Measurements from ENCODE around the gene YES1.
"Not testable (repeated sequence)": the region's sequence is repeated elsewhere in the genome, so short reads cannot be mapped to it uniquely, and the experiment has no call there.

YES1 gene

DNA sequence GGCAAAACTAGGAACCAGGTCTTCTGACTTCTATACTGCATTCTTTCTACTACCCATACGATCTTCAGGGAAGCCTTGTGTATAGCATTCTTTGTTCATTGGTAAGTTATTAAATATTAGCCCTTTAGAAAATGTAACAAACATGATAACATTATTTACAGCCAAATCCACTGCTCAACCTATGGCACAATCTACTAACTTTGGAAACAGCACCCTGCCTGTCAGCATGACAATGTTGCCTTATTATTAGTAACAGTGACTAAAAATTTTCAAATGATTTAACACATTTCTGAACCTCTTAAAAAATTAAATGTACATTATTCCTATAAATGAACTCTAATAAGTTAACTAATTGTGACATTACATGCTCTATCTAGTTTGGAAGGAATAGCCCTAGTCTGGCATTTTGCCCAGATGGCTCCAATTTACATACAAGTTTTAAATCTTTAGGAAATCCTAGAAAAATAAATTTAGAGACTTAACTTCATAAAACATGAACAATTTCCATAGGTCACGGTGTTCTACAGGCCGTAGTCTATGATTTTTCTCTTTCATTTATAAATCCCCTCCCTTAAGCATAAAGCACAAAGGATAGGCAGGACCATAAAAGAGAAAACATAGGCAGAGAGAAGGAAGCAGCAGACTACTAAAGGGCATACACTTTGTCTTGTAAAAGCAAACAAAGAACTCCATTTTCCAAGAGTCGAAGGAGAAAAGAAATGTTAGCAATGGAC, 33.7 kb downstream of the YES1 start:
- no peak for DNase-seq

DNA sequence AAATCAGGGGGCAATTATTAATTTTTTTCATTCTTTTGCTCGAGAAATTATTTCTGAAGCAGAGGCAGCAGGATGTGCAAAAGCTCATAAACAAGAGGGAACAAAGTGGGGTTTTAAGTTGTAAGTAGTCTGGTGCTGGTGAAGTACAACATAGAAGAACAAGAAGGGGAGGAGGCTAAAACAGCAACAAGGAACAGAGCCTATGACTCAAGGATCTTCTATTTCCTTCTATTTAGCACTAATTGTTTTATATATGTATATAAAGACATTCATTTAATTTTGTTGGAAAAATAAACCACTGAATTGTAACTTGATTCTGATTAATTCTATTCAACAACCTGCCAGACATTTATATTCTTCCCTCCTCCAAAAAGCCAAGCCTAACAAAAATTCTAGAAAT, 35.0 kb downstream of the YES1 start:
- no peak for DNase-seq

DNA sequence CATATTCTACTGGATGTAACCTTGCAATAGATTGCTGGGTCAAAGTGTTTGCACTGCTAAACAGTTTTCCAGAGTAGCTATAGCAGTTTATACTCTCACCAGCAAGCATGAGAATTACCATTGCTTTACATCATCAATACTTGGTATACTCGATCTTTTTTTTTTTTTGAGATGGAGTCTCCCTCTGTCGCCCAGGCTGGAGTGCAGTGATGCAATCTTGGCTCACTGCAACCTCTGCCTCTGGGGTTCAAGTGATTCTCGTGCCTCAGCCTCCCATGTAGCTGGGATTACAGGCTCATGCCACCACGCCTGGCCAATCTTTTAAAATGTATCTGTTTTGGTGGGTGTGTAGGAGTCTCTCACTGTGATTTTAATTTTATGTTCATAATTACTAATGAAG, 36.0 kb downstream of the YES1 start:
- DNase-seq: not testable (repeated sequence)

DNA sequence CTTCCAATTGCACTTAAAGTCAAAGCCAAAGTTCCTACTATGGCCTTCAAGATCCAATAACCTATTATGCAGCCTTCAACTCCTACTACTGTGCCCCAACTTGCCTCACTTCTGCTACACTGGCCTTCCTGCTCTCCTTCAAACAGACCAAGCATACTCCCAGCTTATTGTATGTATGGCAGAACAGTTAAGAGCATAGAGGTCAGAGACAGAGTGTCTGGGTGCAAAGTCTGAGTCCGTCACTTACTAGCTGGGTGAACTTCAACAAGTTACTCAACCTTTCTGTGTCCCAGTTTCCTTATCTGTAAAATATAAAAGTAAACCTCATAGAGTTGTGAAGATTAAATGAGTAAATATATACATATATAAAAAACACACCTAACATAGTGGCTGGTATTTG, 37.2 kb downstream of the YES1 start:
- DNase-seq: no peak

DNA sequence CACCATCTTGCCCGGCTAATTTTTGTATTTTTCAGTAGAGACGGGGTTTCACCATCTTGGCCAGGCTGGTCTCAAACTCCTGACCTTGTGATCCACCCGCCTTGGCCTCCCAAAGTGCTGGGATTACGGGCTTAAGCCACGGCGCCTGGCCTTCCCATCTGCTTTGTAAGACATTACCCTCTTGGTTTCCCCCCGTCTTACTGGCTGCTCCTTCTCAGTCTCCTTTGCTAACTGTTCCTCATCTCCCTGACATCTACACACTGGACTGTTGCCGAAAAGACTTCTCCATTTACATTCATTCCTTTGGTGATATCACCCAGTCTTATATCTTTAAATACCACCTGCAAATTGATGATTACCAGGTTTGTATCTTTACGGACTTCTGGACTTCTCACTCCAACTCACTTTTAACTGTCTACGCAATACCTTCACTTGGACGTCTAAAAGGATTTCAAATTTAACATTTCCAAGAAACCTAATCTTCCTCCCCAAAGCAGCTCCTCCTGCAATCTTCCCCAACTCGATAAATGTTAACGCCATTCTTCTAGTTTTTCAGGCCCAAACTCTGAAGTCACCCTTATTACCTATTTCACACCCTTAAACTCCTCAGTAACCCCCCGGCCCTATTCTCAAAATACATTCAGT, 37.9 kb downstream of the YES1 start:
- no peak for DNase-seq

DNA sequence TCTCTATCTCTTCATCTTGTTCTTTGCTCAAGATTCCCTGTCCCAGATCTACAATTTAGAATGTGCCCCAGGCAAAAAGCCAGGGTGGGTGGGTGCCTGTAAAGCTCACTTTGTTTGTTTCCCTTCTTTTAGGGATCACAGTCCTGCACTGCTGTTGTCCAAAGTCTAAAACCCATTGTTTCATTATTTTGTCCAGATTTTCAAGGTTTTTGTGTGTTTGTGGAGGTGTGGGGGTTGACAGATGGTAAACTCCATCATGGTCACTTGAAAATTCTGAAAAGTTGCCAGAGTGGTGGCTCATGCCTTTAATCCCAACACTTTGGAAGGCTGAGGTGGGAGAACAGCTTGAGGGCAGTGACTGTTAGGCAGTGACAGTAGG, 41.5 kb downstream of the YES1 start:
- no peak for DNase-seq

DNA sequence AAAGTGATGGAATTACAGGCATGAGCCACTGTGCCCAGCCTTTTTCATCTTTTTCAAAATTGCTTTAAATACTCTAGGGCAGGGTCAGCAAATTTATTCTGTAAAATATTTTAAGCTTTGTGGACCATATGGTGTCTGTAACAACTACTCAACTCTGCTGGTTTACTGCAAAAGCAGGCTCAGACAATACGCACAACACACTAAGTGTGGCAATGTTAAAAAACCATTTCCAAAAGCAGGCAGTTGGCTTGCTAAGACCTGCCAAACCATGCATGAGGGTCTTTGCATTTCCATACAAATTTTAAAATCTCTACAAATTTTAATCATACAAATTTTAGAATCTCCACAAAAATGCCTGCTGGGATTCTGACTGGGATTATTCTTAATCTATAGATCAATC, 44.1 kb downstream of the YES1 start:
- DNase-seq: no peak

DNA sequence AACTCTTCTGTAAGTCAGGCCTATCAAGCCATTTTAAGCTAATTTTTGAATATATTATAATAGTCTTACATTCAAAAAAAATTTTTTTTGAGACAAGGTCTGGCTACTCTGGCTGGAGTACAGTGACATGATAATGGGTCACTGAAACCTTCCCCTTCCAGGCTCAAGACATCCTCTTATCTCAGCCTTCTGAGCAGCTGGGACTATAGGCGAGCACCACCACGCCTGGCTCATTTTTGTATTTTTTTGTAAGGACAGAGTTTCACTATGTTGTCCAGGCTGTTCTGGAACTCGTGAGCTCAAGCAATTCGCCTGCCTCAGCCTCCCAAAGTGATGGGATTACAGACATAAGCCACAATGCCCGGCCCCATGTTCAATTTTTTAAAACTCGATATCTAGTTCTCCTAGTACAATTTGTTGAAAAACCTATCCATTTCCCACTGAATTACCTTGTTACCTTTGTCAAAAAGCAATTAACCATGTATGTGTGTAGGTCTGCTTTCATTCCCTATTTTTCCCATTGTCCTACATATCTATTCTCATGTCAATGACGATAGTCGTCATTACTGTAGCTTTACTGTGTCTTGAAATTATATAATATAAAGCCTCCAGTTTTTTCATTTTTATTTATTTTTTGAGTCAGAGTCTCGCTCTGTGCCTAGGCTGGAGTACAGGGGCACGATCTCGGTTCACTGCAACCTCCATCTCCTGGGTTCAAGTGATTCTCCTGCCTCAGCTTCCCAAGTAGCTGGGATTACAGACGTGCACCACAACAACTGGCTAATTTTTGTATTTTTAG, 44.8 kb downstream of the YES1 start:
- DNase-seq: no peak

DNA sequence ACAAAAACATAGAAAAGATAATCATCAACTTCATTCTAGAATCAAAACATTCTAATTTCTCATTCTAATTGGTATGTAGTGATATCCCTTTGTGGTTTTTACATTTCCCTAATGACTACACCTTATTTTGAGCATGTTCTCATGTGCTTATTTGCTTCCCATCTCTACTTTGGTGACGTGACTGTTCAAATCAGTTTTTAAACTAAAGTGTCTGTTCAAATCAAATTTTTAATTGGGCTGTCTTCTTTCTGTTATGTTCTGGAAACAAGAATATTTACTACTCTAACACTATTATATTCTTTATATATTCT, 45.5 kb downstream of the YES1 start:
- no peak for DNase-seq

DNA sequence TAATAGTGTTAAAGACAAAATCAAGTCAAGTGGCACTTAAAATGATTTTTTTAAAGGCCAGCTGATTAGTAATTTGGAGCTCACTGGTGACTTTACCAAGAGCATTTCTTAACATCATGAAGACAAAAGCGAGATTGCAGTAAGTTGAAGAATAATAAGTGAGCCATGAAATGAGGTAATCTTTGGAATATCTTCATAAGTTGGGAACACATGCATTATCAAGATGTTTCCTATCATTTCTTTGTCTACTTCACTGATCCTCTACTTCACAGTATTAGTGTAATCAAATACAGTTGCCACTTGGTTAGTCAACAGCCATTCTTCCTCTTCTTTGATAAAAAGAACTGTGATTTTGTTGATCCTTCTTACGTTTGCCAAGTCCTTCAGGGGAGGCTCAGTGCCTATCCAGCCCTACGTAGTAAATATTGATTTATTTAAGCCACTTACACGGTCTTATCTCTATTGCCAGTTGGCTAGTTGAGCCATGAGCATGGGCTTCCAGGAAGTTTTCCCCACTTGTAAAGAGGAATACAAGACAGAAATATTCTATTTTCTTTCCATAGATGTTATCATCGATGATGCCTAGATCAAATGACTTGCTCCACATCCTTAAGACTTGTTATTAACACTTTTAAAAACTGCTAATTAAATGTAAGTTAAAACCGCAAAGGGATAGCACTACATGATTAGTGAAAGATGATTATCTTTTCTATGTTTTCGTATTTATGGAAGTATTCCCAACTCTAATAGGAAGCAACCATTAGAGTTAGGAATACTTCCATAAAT, 46.1 kb downstream of the YES1 start:
- no peak for DNase-seq

DNA sequence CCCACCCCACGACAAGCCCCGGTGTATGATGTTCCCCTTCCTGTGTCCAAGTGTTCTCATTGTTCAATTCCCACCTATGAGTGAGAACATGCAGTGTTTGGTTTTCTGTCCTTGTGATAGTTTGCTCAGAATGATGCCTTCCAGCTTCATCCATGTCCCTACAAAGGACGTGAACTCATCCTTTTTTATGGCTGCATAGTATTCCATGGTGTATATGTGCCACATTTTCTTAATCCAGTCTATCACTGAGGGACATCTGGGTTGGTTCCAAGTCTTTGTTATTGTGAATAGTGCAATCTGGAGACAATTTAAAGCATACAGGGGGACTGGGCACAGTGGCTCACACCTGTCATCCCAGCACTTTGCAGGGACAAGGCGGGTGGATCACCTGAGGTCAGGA, 52.2 kb downstream of the YES1 start:
- DNase-seq: not testable (repeated sequence)

DNA sequence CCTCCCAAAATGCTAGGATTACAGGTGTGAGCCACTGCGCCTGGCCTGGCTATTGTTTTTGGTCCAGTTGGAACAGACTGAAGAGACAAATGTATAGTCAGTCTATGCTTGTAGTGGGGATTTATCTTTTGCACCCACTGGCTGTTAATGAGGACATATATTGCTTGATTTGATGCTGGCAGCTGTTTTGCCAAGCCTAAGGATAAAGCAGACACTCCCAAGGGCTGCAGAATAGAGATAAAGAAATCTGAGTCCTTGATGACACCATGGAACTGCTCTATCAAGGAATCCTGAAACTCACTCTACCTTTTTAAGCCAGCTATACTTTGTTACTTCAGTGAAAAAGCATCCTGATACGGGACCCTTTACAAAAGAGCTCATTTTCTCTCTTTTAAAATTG, 56.5 kb downstream of the YES1 start:
- DNase-seq: no peak

DNA sequence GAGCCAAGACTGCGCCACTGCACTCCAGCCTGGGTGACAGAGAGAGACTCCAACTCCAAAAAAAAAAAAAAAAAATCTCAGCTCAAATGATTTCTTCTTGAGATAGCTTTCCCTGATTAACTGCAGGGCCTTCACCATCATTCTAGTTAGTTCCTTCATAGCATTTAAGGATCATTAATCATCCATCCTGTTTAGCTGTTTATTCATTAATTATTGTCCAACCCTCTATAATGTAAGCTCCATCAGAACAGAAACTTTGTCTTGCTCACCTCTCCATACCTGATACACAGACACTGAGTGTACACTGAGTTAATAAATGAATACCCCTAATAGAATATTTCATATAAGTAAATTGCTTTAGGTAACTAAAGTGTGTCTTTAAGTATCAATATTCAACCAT, 57.4 kb downstream of the YES1 start:
- DNase-seq: no peak

DNA sequence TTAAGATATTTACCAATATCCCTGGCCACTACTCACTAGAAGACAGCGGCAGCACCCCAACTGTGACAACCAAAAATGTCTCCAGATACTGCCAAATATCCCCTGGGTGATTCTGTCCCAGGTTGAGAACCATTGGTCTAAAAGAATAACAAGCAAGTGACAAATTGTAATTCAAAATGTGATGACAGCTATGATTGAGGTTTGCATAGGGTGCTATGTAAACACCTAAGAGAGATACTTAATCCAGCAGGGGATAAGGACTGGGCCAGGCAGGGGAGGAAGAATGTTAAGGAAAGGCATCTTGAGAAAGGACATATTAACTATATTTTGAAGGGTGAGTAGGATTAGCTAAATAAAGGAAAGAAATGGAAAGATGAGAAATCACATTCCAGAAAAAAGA, 61.6 kb downstream of the YES1 start:
- DNase-seq: no peak

DNA sequence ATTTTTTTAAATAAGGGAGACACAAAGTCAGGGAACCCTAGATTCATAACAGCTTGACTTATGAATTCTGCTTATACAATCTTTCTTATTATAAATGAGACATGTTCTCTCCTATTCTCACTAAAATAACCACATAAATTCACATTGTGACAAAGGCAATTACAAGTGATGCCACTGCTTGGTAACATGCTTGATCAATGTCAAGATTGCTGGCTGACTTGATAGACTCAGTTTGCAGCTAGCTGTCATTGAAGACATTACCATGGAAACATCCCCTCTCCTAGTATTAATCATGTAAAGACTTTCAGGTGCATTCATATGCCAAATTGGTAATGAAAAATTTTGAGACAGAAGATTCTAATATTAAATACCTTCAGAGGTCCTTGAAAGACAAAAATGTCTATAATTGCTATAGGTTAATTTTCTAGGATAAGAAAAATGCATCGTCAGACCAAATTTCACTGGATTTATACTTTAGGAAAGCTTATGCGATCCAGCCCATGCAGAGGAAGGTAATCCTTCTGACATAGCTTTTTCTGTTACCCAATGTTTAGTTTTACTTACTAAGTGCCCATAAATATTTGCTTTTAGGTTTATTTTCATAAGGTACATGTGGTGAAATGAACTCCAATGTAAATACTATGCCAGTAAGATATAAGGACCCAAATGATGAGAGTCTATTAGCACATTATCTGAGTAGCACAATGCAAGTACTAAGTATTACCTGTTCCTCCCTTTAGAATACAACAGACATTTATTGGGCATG, 67.0 kb downstream of the YES1 start:
- DNase-seq: no peak

DNA sequence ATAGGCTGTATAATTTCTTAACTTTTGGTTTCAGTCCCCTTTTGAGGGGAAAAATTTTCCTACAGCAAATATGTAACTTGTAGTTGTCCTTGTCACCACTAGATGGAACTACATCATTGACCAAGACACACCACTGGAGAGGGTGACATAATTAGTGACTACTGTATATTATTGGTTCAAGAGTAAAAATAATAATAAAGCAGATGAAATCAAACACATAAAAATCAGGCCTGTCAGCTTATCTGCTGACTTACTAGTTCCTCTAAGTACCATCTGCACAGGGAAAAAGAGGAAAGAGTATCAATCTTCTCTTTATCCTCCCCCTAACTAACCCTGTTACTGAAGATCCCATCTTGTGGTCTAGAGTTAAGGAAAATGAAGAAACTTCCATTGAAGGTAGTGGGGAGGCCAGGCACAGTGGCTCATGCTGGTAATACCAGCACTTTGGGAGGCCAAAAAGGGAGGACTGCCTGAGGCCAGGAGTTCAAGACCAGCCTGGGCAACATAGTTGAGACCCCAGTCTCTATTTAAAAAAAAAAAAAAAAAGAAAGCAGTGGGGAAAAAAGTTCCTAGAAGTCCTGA, 70.0 kb downstream of the YES1 start:
- DNase-seq: no peak

DNA sequence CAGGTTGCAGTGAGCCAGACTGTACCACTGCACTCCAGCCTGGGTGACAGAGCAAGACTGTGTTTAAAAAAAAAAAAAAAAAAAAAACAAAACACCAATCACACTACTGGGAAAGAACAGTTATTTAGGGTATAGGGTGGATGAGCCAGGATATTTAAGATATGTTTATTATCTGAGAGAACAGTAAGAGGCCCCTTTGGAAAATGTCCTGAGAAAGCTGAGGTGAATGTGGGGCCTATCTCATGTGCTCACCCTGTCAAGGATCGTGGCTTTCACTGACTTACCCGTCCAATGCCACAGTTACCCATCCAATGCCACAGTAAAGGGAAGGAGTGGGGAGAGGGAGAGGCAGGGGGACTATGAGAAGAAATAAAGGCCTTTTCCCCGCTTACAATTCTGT, 79.7 kb downstream of the YES1 start:
- DNase-seq: no peak

DNA sequence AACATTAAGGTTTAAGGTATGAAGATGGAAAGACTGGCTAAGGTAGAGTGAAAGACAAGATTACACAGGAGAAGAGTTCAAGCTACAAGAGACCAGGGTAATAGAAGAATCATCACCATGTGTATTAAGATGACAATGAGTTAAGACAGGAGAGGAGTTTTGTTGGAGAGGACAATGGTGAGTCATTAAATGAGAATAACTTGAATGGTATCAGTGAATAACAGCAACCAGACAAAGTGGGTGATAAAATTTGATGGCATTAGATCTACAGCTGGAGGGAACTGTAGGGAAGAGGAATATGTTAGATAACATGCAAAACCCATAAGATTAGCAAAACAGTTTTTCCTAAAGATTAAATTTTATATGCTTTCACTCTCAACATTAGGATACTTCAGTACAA, 80.9 kb downstream of the YES1 start:
- DNase-seq: no peak

DNA sequence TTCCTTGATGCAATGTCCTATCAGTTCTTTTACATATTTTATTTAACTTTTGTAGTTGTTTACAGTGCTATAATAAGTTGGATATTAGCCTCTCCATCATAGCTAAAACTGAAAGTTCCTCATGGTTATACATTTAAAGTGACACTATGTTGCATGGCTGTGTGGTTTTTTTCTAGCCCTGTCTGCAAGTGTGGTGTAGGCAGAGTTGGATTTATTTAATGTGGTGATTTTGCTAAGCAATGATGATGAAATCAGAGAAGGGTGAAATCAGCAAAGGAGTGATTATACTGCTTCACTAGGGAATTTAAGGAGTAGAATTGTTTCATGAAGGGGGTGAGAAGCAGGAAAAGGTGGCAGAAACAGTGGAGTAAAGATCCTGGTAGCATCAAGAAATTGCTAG, 81.3 kb downstream of the YES1 start:
- no peak for DNase-seq

DNA sequence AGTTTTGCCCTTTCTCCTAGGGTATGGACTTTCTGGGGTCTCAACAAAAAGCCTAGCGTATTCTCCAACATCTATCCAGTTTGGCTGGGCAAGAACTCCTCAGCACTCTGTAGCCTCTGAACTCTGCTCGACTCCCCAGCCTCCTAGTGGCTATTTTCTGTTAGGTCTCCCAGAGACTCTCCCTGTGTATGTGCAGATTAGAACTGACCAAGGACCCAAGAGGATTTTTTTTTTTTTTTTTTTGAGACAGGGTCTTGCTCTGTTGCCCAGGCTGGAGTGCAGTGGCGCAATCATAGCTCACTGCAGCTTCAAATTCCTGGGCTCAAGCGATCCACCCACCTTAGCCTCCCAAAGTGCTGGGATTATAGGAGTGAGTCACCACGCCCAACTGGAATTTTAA, 81.9 kb downstream of the YES1 start:
- not testable (repeated sequence) for DNase-seq

DNA sequence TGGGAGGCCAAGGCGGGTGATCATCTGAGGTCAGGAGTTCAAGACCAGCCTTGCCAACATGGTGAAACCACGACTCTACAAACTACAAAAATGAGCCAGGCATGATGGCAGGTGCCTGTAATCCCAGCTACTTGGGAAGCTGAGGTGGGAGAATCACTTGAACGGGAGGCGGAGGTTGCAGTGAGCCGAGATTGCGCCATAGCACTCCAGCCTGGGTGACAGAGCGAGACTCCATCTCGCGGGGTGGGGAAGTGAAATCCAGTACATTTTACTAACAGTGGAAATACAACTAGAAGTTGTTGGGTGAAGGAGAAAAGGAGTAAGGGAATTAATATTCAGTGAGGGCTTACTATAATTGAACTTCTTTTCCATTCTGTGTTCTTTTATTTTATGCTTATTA, 86.4 kb downstream of the YES1 start:
- DNase-seq: no peak

DNA sequence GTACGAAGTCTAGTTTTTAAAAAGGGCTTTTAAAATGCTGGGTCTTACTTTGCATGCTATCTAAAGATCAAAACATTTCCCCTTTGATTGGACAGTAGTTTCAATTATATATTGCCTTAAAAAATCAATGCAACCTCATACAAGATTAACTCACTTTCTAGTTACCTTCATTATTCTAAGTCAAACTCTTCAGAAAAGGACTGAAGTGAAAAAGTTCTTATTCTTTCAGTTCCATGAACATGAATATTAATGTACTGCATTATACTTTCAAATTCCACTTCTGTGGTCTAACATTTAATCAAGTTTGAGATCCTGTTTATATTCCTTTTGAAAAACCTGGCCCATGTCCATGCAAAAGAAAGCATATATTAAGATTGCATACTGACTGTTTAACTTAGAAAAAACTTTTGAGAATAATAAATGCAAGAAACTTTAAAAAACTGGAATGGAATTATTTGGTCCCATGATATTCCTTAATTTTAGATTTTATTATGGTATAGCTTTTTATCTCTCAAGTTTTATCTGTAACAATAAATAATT, 88.4 kb downstream of the YES1 start:
- DNase-seq: no peak
